ENCODE data around the gene DRC7. TPM values are rescaled to one million over a fixed set of nuclear protein-coding genes. Genes with fewer than 3 reads are reported as not detected.

DRC7 gene
- polyA plus RNA-seq, 1 donor (not counting 4 experiments of a cell fraction or from before 2014, with no cell fraction given) = not detected

GRCh38 chr16:57734925-57735754 lies 40.5 kb downstream of the DRC7 start:
- FAIRE-seq (peak; percentile 90), DNase-seq (ENCODE audit: low read depth, low spot score) (peak; percentile 99)
- Histone ChIP-seq H3K4me1 (ENCODE audit: control insufficient read depth, extremely low read depth, insufficient read depth, low read length) (peaks cover 25% of the 10 kb centered on the region), H3K27ac (ENCODE audit: control insufficient read depth, insufficient read depth, low read length) (peak overlapping the region; percentile 93), H3K9me1 (ENCODE audit: control insufficient read depth, extremely low read depth, insufficient read depth, low read length) (no peaks in the 10 kb centered on the region), H3K4me3 (ENCODE audit: control insufficient read depth in 2 of 3, extremely low read depth in 1 of 3, insufficient read depth in 2 of 3, low read depth in 1 of 3, low read length in 3 of 3) (peak overlapping the region; percentile 85 to 99 (median 92)), H3K36me3 (ENCODE audit: control insufficient read depth in 2 of 2, extremely low read depth in 1 of 2, insufficient read depth in 2 of 2, low read length in 2 of 2) (peaks cover 0 to 7% of the 10 kb centered on the region in 2 experiments), H3K27me3 (ENCODE audit: control insufficient read depth, extremely low read depth, insufficient read depth, low read length) (no peaks in the 10 kb centered on the region), H3K79me2 (ENCODE audit: control insufficient read depth, insufficient read depth, low read length) (peaks cover 4% of the 10 kb centered on the region), H2AFZ (ENCODE audit: control insufficient read depth, low read length) (peak overlapping the region; percentile 94), H3K9ac (ENCODE audit: control insufficient read depth, extremely low read depth, insufficient read depth, low read length) (peak overlapping the region; percentile 97), H3K4me2 (ENCODE audit: control insufficient read depth, extremely low read depth, insufficient read depth, low read depth, low read length) (peak overlapping the region; percentile 99), H3K9me3 (ENCODE audit: control insufficient read depth, low read depth, low read length) (no peaks in the 10 kb centered on the region), H4K20me1 (ENCODE audit: control insufficient read depth, extremely low read depth, insufficient read depth, low read length) (no peaks in the 10 kb centered on the region)
- no peak for TF ChIP-seq EZH2 (IDR thresholded peaks at IDR 0.05; ENCODE audit: low read length)
- TF ChIP-seq CTCF (optimal IDR thresholded peaks at IDR 0.05 in 1 of 3, IDR thresholded peaks at IDR 0.05 in 1 of 3, conservative IDR thresholded peaks at IDR 0.05 in 1 of 3; ENCODE audit: extremely low read depth in 1 of 3, insufficient read depth in 2 of 3, low read length in 3 of 3) = no peak
- dilution Hi-C loops (cut with MboI; ENCODE audit: extremely low pct_ligation_motif_present, low sequenced_read_pairs) = no loop called here

- Histone ChIP-seq H3K4me1 (ENCODE audit: control insufficient read depth, extremely low read depth, insufficient read depth, low read length) (peaks cover 33% of the 10 kb centered on the region), H3K27ac (ENCODE audit: control insufficient read depth, insufficient read depth, low read length) (peak within 1 kb of the TSS; percentile 93), H3K79me2 (ENCODE audit: control insufficient read depth, insufficient read depth, low read length) (peaks cover 4% of the 10 kb centered on the region), H3K36me3 (ENCODE audit: control insufficient read depth in 2 of 2, extremely low read depth in 1 of 2, insufficient read depth in 2 of 2, low read length in 2 of 2) (peaks cover 0 to 7% of the 10 kb centered on the region in 2 experiments), H3K4me3 (ENCODE audit: control insufficient read depth in 2 of 3, extremely low read depth in 1 of 3, insufficient read depth in 2 of 3, low read depth in 1 of 3, low read length in 3 of 3) (peak within 1 kb of the TSS; percentile 85 to 99 (median 92)), H3K27me3 (ENCODE audit: control insufficient read depth, extremely low read depth, insufficient read depth, low read length) (no peaks in the 10 kb centered on the region), H2AFZ (ENCODE audit: control insufficient read depth, low read length) (peak within 1 kb of the TSS; percentile 94), H4K20me1 (ENCODE audit: control insufficient read depth, extremely low read depth, insufficient read depth, low read length) (no peaks in the 10 kb centered on the region), H3K9me1 (ENCODE audit: control insufficient read depth, extremely low read depth, insufficient read depth, low read length) (no peaks in the 10 kb centered on the region), H3K9me3 (ENCODE audit: control insufficient read depth, low read depth, low read length) (no peaks in the 10 kb centered on the region), H3K9ac (ENCODE audit: control insufficient read depth, extremely low read depth, insufficient read depth, low read length) (peak within 1 kb of the TSS; percentile 97), H3K4me2 (ENCODE audit: control insufficient read depth, extremely low read depth, insufficient read depth, low read depth, low read length) (peak within 1 kb of the TSS; percentile 99)
- no peak for FAIRE-seq
- TF ChIP-seq EZH2 (IDR thresholded peaks at IDR 0.05; ENCODE audit: low read length) = no peak
- no peak for TF ChIP-seq CTCF (optimal IDR thresholded peaks at IDR 0.05 in 1 of 3, IDR thresholded peaks at IDR 0.05 in 1 of 3, conservative IDR thresholded peaks at IDR 0.05 in 1 of 3; ENCODE audit: extremely low read depth in 1 of 3, insufficient read depth in 2 of 3, low read length in 3 of 3)
- DNase-seq (ENCODE audit: low read depth, low spot score) = no peak
- dilution Hi-C loops (cut with MboI; ENCODE audit: extremely low pct_ligation_motif_present, low sequenced_read_pairs) = no loop called here
Observed at GRCh38 chr16:57735755-57736418, 41.3 kb downstream of the DRC7 start, which contains the start of gene KATNB1. KATNB1 (plus strand) TSS chr16:57735770; CDS start chr16:57737244, 1,474 bp downstream.

Measured in keratinocyte (primary cell).